MCF 10A (cell line): ENCODE measurements around the gene CLCN6. TPM values are rescaled to one million over a fixed set of nuclear protein-coding genes. Genes with fewer than 3 reads are reported as not detected.

Experiments
- BruUV-seq: library from RNA; stranded (reverse); fragments of 400-500 nt; replicated peaks from 2 replicates; lab custom pipeline; 2021; lab: Mats Ljungman, UMichigan
- CTCF ChIA-PET: fragments of 300-600 bp; sonication (Branson Sonifier 250); formaldehyde crosslinking; extraction: SDS; loops from one replicate; lab custom pipeline; 2021; ENCODE audit warnings: antibody characterized with exemption, inconsistent platforms; lab: Yijun Ruan, JAX
- POLR2A ChIA-PET: fragments of 300-600, 350-650 bp; sonication (Branson Sonifier 250); formaldehyde crosslinking; extraction: SDS; loops from one replicate; lab custom pipeline; 2020; ENCODE audit warnings: antibody characterized with exemption, inconsistent platforms; lab: Yijun Ruan, JAX
- DNase-seq: peaks from one replicate; pipeline ENCODE4 v3.0.0-alpha.2; 2018; ENCODE audit not compliant: unreplicated experiment
- H3K27ac Mint-ChIP-seq: one replicate; pipeline ENCODE4 v1.8.0; 2022; ENCODE audit warnings: mild to moderate bottlenecking, low read depth, mixed read lengths; ENCODE audit not compliant: unreplicated experiment
- H3K27me3 Mint-ChIP-seq: one replicate; pipeline ENCODE4 v1.8.0; 2022; ENCODE audit warnings: mixed read lengths; ENCODE audit not compliant: insufficient read depth, unreplicated experiment
- H3K36me3 Mint-ChIP-seq: one replicate; pipeline ENCODE4 v1.8.0; 2022; ENCODE audit warnings: mild to moderate bottlenecking, moderate library complexity, mixed read lengths; ENCODE audit not compliant: insufficient read depth, unreplicated experiment
- H3K4me1 Mint-ChIP-seq: one replicate; pipeline ENCODE4 v1.8.0; 2022; ENCODE audit warnings: mixed read lengths; ENCODE audit not compliant: insufficient read depth, unreplicated experiment
- H3K4me3 Mint-ChIP-seq: one replicate; pipeline ENCODE4 v1.8.0; 2022; ENCODE audit warnings: mild to moderate bottlenecking, moderate library complexity, mixed read lengths; ENCODE audit not compliant: unreplicated experiment
- H3K9me3 Mint-ChIP-seq: one replicate; pipeline ENCODE4 v1.8.0; 2022; ENCODE audit warnings: mixed read lengths; ENCODE audit not compliant: unreplicated experiment
- CTCF ChIP-seq: fragments of 200-600 bp; IDR thresholded peaks from one replicate; pipeline ENCODE4 v1.8.0; 2022; ENCODE audit warnings: antibody characterized with exemption, mild to moderate bottlenecking; ENCODE audit not compliant: unreplicated experiment
- intact Hi-C: fragments of 100-400 bp; cut with micrococcal nuclease; formaldehyde crosslinking; loops from 2 replicates; pipeline ENCODE4 v1.14.1; 2022
- total RNA-seq: library from RNA; stranded (reverse); gene quantifications from 2 replicates; pipeline ENCODE4 v1.2.3, GENCODE V29; 2022

The CLCN6 gene
- total RNA-seq, 1 experiment from 2014 or later = 12.3 TPM

- ChIA-PET CTCF (interaction anchor here (0.6 to 1.3 kb wide), 4 partner anchors 14 to 104 kb away, joined by 3 to 5 read pairs (median 4); no protein-coding TSS in a partner anchor), POLR2A (interaction anchor here (0.5 kb wide), 1 partner anchor 1074 kb away, joined by 3 read pairs; no protein-coding TSS in a partner anchor)
- no peak for DNase-seq
- Mint-ChIP-seq H3K27me3 (no peaks in the 10 kb centered on the region), H3K27ac (no peak overlapping the region), H3K36me3 (peaks cover 73% of the 10 kb centered on the region), H3K4me1 (peaks cover 10% of the 10 kb centered on the region), H3K4me3 (no peak overlapping the region), H3K9me3 (no peaks in the 10 kb centered on the region)
- intact Hi-C loops = no loop called here
- BruUV-seq = no TSS peak
- TF ChIP-seq CTCF = no peak
These were observed 16.1 kb downstream of the CLCN6 start for GRCh38 chr1:11822091-11822490.

GRCh38 chr1:11823366-11824137 lies 17.6 kb downstream of the CLCN6 start:
- DNase-seq = no peak
- intact Hi-C loops = no loop called here
- POLR2A ChIA-PET = interaction anchor here (0.9 to 1.3 kb wide), 2 partner anchors 17 to 85 kb away, joined by 3 to 4 read pairs; partner anchors contain the start of genes CLCN6 and MTHFR
- BruUV-seq = no TSS peak
- Mint-ChIP-seq H3K36me3 (peaks cover 73% of the 10 kb centered on the region), H3K27ac (no peak overlapping the region), H3K9me3 (no peaks in the 10 kb centered on the region), H3K4me1 (peaks cover 10% of the 10 kb centered on the region), H3K4me3 (no peak overlapping the region), H3K27me3 (no peaks in the 10 kb centered on the region)
- CTCF ChIA-PET = no interaction called here
- no peak for TF ChIP-seq CTCF

- Mint-ChIP-seq H3K4me1 (peaks cover 10% of the 10 kb centered on the region), H3K27ac (no peak overlapping the region), H3K9me3 (no peaks in the 10 kb centered on the region), H3K4me3 (no peak overlapping the region), H3K27me3 (no peaks in the 10 kb centered on the region), H3K36me3 (peaks cover 66% of the 10 kb centered on the region)
- ChIA-PET POLR2A (interaction anchor here (0.5 to 1.4 kb wide), 3 partner anchors 19 to 83 kb away, joined by 4 to 5 read pairs (median 4); partner anchors contain the start of genes CLCN6 and MTHFR), CTCF (interaction anchor here (0.9 kb wide), 1 partner anchor 13 kb away, joined by 3 read pairs; no protein-coding TSS in a partner anchor)
- intact Hi-C loops = no loop called here
- no peak for TF ChIP-seq CTCF
- DNase-seq = no peak
- no TSS peak for BruUV-seq
These were observed 19.1 kb downstream of the CLCN6 start for GRCh38 chr1:11825131-11825530.

GRCh38 chr1:11826946-11827345 lies 21.0 kb downstream of the CLCN6 start:
- H3K9me3 Mint-ChIP-seq = no peaks in the 10 kb centered on the region
- ChIA-PET CTCF (interaction anchor here (0.5 kb wide), 1 partner anchor 318 kb away, joined by 3 read pairs; no protein-coding TSS in a partner anchor), POLR2A (no interaction called here)
- H3K36me3 Mint-ChIP-seq = peaks cover 58% of the 10 kb centered on the region
- no peaks in the 10 kb centered on the region for H3K27me3 Mint-ChIP-seq
- no peak for TF ChIP-seq CTCF
- no TSS peak for BruUV-seq
- no peak overlapping the region for H3K27ac Mint-ChIP-seq
- intact Hi-C loops = no loop called here
- peaks cover 1% of the 10 kb centered on the region for H3K4me1 Mint-ChIP-seq
- H3K4me3 Mint-ChIP-seq = no peak overlapping the region
- no peak for DNase-seq
